GM18951 (cell line): ENCODE results near the gene BAG1.

Experiments
- POLR2A ChIP-seq: IDR thresholded peaks from 4 replicates; pipeline ENCODE4 v1.6.1; 2011; ENCODE audit warnings: mild to moderate bottlenecking; ENCODE audit not compliant: insufficient read length, insufficient read depth; ENCODE audit errors: extremely low read depth
- in situ Hi-C: fragments of 300-500 bp; cut with MboI; formaldehyde crosslinking; loops from one replicate; pipeline ENCODE4 v1.12.0; 2022; ENCODE audit warnings: low sequenced_read_pairs, mixed read lengths, inconsistent platforms; ENCODE audit not compliant: unreplicated experiment

BAG1 gene

DNA sequence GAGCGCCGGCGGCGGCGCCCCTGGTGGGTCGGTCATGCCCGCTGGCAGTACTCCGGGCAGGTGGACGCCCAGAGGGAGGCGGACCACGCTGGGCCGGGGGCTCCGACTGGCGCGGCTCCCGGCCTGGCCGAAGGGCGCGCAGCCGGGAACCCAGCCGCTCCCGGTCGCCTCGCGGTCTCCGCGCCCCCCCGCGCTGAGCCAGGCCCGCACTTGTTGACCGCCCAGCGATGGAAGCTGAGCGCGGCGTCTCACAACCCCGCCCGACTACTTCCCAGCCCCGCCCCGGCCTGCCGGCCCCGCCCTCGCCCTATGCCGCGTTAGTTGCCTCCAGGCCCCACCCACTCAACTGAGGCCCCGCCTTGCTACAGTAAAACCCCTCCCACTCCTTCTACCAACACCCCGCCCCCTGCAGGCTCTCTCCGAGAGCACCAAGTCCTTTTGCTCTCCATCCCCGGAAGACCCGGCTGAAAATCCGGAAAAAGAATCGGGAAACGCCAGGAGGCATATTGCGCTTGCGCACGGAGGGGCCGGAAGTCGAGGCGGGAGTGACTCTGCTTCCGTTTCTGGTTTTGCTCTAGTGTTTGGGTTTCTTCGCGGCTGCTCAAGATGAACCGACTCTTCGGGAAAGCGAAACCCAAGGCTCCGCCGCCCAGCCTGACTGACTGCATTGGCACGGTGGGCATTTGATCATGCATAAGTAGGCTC lies at the start of gene BAG1, which contains the start of gene CHMP5:
Gene BAG1 (minus strand): TSS at position 236 of the 705 bp plus-strand sequence.
Gene CHMP5 (plus strand): TSS at position 577 of the 705 bp plus-strand sequence. CDS start 30 bp downstream, at position 607.
- TF ChIP-seq POLR2A = peak; percentile 69
- in situ Hi-C loops = no loop called here

DNA sequence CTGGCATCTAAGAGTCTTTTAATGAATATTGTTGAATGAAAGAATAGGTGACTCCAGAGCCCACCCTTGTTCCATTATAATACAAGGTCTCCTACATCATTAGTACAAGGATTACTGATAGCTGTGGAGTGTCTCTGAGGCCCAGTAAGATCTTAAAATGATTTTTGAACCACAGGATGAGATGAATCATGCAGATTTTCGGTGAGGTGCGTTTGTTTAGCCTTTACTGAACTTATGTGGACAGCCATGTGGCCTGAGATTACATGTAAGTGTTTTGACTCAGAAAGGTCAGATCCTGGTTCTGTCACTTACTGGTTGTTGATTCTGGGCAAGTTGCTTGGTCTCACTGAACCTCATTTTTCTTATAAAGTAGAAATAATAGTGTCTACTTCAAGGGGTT lies 47.4 kb upstream of the BAG1 start:
- no peak for TF ChIP-seq POLR2A
- in situ Hi-C loops = no loop called here

DNA sequence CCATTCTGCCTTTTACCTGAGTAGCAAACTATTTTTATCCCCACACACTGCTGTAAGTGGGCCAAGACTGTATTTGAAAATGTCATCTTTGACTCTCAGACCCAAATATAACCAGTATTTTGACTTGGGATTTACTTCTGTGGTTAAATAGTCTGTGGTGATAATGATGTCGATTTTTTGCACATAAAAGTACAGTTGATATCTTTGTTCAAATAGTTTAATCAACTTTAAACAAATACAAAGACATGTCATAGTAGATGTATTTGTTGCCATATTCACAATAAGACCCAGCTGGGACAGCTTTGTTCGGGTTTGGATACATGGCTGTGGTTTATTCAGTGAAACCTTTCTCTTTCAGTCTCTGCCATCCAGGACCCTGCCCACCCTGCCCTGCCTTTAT lies 46.2 kb upstream of the BAG1 start:
- in situ Hi-C loops = no loop called here
- no peak for TF ChIP-seq POLR2A

DNA sequence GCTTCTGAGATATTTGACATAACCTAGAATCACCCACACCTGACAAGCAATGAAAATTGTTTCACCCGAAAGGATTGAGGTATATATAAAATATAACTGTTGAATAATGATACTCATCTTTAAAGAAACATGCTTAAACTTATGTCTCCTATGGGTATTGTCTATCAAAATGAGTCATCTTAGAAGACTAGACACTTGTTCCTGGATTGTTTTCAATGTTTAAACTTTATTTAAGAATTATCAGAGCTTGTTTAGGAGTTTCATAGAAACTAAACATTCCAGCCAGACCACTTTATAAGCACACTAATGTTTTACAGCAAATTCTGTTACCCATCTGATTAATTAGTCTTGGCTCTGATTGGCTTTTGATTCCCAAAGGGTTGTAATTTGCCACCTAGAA lies 45.4 kb upstream of the BAG1 start:
- TF ChIP-seq POLR2A = no peak
- in situ Hi-C loops = no loop called here

DNA sequence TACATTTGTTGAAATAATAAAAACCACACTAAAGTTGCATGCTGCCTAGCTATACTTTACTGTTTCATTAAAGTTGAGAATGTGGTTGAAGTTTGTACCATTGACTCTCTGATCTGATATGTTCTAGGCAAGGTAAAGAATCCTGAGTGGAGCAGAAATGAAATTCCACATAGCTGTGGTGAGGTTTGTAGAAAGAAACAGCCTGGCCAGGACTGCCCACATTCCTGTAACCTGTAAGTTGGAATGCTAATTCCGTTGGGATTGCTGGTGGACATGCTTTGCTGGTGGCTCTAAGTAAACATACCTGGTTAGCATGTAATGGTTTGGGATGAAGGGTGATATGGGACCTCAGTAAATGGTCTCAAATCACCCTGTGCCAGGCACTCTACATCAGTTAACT lies 42.6 kb upstream of the BAG1 start:
- TF ChIP-seq POLR2A = no peak
- in situ Hi-C loops = no loop called here

DNA sequence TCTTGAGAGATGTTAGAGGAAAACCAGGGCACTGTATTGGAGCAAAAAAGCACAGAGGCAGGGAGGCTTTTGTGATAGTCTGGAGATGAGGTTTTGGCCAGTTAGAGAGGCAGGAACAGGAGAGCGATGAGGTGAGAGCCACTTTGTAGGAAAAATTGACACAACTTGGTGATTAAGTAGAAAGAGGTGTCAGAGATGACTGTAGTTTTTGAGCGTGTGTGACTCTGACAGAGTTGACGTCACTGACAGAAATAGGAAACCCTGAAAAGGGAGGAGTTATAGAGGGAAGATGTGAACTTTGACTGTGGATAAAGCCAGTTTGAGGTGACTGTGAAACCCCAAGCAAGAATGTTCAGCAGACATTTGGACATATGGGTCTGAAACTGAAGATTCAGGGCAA lies 41.5 kb upstream of the BAG1 start:
- in situ Hi-C loops = no loop called here
- no peak for TF ChIP-seq POLR2A

DNA sequence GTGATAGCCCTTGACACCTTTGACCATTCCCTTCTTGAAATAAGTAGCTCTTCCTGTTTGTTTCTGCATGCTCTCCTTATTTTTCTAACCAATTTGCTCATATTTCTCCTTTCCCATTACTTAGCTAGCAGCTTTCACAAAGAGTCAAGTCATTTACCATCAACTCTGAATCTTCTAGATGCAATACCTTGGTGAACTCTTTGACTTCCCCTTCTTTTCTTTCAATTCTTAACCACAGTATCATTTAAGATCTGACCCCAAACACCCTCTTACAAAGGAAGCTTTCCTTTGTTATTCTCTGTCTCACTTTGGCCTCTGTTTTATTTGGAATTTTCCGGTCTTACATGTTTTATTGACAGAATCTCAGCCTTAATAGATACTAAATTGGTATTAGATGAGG lies 39.9 kb upstream of the BAG1 start:
- in situ Hi-C loops = no loop called here
- TF ChIP-seq POLR2A = no peak

DNA sequence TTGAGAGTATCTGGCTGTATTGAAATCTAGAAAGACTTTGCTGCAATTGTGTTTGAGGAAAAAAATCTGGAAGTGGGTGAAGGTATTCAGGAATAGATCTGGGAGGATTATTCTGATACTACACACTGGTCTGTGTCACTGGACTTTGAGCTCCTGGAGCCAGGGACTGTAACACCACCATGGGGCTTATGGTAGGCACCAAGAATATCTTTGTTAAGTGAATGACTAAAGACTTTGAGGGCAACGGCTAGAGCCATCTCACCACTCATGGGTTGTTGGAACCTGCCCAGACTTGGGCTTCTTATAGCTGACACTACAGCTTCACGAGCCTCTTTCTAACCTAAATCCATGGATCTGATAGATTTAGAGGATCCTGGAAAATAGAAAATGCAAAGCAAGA lies 36.0 kb upstream of the BAG1 start:
- in situ Hi-C loops = no loop called here
- no peak for TF ChIP-seq POLR2A

DNA sequence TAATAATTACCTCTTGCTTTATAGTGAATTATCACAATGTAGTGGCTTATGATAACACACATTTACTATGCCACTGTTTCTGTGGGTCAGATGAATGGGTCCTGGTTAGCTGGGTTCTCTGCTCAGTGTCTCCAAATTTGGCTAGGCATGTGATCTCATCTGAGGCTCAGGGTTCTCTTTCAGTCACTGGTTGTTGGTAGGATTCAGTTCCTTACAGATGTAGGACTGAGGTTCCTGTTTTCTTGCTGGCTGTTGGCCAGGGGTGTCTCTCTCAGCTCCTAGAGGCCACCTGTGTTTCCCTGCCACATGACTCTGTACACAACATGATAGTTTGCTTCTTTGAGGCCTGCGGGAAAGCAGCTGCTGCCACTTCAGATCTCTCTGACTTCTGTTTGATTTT lies 32.9 kb upstream of the BAG1 start:
- in situ Hi-C loops = no loop called here
- no peak for TF ChIP-seq POLR2A

DNA sequence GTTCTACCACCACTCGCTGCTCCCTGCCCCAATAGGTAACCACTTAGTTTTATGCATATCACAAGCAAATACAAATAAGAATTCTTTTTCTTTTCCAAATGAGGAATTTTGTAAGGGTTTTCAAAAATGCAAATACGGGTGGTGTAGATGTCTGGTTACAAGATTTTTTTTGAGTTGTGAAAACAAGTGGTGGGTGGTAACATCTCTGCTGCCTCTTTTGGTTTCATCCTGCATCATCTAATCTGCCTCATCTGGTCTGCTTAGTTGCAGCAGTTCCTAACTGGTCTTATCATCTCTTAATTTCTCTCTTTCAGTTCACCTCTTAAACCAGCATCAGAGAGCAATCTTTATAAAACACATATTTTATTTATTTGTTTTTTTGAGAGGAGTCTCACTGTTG lies 31.1 kb upstream of the BAG1 start:
- TF ChIP-seq POLR2A = no peak
- in situ Hi-C loops = no loop called here

DNA sequence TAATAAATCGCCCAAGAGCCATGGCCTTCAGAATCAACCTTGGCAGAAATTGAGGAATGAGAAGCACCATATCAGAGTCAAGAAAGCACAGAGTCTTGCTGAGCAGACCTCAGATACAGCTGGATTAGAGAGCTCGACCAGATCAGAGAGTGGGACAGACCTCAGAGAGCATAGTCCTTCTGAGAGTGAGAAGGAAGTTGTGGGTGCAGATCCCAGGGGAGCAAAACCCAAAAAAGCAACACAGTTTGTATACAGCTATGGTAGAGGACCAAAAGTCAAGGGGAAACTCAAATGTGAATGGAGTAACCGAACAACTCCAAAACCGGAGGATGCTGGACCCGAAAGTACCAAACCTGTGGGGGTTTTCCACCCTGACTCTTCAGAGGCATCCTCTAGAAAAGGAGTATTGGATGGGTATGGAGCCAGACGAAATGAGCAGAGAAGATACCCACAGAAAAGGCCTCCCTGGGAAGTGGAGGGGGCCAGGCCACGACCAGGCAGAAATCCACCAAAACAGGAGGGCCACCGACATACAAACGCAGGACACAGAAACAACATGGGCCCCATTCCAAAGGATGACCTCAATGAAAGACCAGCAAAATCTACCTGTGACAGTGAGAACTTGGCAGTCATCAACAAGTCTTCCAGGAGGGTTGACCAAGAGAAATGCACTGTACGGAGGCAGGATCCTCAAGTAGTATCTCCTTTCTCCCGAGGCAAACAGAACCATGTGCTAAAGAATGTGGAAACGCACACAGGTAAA lies 30.3 kb upstream of the BAG1 start:
- in situ Hi-C loops = no loop called here
- TF ChIP-seq POLR2A = no peak

DNA sequence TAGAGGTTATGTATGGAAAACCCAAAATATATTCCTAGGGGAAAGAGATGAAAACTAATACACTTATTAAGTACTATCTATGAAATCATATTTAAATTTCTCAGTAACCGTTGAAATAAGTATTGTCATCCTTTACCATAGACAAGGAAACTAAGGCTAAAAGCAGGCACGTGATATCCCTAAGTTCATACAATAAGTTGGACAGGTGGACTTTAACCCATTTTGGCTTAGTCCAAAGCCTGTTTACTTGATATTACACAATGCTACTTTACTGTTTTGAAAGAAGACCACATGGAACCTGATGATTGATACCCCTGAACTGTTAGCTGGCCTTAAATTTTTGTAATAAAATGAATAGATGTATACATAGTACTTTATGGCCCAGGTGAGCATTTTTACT lies 29.3 kb upstream of the BAG1 start:
- TF ChIP-seq POLR2A = no peak
- in situ Hi-C loops = no loop called here

DNA sequence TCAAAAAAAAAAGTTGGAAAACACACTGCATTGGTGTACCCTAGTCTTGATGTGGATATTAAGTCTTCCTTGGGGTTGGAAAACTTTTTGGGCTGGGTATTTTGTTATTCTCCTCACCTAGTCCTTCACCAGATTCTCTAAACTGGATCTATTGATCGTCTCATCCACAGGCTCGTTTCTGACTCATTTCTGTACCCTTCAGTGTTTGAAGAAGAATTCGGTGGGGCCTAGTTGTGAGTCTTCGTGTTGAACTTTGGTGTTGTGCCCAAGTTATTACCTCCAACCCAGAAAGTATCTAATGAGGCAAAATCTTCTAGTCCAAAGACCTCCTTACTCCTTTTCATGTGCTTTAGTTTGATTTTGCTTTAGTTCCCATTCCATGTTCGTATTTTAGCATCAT lies 27.4 kb upstream of the BAG1 start:
- TF ChIP-seq POLR2A = no peak
- in situ Hi-C loops = no loop called here

DNA sequence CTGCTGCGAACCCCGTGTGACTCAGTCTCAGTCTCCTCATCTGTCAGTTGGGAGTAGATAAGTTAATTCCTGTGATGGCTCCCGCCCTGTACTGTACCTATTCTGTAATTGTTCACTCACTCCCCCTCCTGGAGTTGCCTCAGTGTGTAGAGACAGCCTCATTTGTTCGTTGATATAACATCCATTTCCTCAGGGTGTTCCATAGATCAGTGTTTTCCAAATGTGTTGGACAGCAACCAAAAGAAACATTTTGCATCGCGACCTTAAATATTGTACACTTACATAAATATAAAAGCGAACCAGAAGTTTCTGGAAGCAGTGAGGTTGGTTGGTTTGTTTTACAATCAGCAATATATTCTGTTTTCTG lies 26.5 kb upstream of the BAG1 start:
- in situ Hi-C loops = no loop called here
- TF ChIP-seq POLR2A = no peak
